GM12872 (cell line): ENCODE results near the gene AAMP.

Source experiments
- TF ChIP-seq, protein P1 (sequence below): IDR thresholded peaks from 3 replicates; pipeline ENCODE4 v1.5.1; 2011; ENCODE audit warnings: low read depth, mild to moderate bottlenecking, low read length, moderate library complexity; ENCODE audit not compliant: insufficient read depth

Gene AAMP

DNA sequence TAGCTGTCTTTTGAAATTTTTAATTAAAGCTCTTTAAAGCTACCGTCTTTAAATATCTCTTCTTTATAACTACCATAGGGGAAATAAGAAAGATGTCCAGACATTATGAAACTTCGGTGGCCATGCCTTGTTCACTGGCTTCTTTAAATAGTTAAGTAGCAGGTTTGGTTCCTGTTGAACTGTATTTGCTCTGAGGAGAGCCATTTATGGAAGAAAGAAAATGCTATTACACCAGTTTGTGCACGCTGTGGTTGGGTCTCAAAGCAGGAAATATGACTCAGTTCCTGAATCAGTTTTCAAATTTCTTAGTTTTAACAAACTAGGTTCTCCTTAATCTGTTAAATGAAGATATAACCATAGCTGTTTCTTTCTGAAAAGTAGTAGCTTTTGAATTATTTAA lies 40.7 kb downstream of the AAMP start:
- TF ChIP-seq, protein P1, sequence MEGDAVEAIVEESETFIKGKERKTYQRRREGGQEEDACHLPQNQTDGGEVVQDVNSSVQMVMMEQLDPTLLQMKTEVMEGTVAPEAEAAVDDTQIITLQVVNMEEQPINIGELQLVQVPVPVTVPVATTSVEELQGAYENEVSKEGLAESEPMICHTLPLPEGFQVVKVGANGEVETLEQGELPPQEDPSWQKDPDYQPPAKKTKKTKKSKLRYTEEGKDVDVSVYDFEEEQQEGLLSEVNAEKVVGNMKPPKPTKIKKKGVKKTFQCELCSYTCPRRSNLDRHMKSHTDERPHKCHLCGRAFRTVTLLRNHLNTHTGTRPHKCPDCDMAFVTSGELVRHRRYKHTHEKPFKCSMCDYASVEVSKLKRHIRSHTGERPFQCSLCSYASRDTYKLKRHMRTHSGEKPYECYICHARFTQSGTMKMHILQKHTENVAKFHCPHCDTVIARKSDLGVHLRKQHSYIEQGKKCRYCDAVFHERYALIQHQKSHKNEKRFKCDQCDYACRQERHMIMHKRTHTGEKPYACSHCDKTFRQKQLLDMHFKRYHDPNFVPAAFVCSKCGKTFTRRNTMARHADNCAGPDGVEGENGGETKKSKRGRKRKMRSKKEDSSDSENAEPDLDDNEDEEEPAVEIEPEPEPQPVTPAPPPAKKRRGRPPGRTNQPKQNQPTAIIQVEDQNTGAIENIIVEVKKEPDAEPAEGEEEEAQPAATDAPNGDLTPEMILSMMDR, result no peak

DNA sequence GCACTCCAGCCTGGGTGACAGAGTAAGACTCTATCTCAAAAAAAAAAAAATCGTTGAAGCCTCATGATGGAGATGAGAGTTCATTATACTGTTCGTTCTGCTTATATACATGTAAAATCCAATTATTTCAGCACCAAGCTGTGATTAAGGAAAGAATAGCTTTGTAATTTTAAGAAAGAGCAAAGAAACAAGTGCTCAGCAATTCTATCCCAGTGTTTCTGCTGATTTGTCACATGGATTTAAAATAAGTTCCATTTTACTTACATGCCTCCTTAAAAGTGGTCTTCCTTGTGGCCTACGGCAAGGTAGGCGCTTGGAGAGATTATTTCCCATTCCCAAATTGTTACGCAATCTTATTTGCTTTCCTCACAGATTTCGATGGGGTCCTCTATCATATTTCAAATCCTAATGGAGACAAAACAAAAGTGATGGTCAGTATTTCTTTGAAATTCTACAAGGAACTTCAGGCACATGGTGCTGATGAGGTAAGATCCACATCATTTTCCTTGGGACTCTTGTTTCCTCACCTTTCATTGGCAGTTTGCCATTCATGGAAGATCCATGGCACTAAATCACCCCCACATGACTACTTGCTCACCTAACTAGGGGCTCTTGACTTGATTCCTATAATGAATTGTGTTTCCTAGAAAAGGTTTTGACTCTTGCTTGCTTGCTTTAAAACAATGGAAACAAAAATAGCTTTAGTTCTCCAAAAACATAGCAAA lies 41.4 kb downstream of the AAMP start:
- TF ChIP-seq, protein P1, result no peak

- TF ChIP-seq, protein P1, result no peak
Measured at GRCh38 chr2:218226903-218227302, 43.0 kb downstream of the AAMP start.

DNA sequence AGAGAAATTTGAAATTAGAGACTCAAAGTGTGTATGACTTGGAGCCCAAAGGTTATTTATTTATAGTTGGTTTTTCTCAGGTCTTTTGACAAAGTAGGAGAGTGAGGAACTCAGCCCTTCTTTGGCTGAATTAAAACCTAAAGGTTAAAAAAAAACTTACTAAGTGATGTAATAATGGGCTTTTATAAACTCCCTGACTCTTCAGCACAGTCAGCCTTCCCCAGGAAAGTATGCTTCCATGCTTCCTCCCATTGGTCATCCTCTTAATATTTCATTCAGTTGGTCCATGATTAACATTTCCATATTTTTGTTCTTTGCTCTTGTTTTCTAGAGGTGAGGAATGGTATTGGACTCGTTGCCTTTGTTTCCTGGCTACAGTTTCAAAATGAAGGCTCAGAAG lies 45.8 kb downstream of the AAMP start:
- TF ChIP-seq, protein P1, result no peak

DNA sequence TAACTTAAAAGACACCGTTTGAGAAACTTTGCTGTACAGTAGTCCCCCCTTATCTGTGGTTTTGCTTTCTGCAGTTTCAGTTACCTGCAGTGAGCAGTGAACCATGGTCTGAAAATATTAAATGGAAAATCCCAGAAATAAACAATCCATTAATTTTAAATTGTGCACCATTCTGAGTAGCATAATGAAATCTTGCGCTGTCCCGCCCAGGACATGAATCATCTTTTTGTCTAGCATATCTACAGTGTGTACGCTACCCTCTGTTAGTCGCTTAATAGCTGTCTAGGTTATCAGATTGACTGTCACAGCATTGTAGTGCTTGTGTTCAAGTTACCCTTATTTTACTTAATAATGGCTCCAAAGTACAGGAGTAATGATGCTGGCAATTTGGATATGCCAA lies 46.9 kb downstream of the AAMP start:
- TF ChIP-seq, protein P1, result no peak

DNA sequence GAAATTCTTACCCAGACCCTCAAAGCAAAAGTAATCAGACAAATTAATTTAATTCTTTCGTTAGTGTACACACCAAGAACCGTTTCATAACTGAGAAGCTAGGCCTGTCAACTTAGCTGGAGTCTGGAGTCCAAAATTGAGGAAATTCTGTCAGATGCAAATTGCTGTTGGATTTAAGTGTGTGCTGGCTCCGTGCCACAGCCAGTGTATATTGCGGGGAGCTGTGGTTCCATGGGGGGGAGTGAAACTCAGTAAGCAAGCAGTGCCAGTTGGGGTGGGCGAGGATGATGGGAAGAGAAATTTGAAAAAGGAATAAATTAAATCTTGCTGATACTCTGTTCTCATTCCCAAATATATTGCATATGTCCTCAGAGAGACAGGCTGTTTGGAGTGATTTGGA lies 48.9 kb downstream of the AAMP start:
- TF ChIP-seq, protein P1, result no peak

- TF ChIP-seq, protein P1, result no peak
Measured at GRCh38 chr2:218219934-218220333, 50.0 kb downstream of the AAMP start.
